Peyer's patch (tissue), 4 donors: Measurements from ENCODE around the gene SLC6A18. TPM values are rescaled to one million over a fixed set of nuclear protein-coding genes. Genes with fewer than 3 reads are reported as not detected.

Source experiments
- DNase-seq, 3 donors: peaks; one replicate each; pipeline ENCODE4 v3.0.0-alpha.2; 2017 to 2019
- H3K27ac ChIP-seq, 4 donors: fragments of 200-600 bp; sonication (generic); one replicate each; pipeline ENCODE4 v1.5.1; 2016 to 2019
- H3K27me3 ChIP-seq, 2 donors: fragments of 200-600 bp; sonication (generic); one replicate each; pipeline ENCODE4 v1.5.1; 2019
- H3K36me3 ChIP-seq, 3 donors: fragments of 200-600 bp; sonication (generic); one replicate each; pipeline ENCODE4 v1.5.1; 2016 to 2019
- H3K4me1 ChIP-seq, 4 donors: fragments of 200-600 bp; sonication (generic); one replicate each; pipeline ENCODE4 v1.5.1; 2016 to 2019
- H3K4me3 ChIP-seq, 4 donors: fragments of 200-600 bp; sonication (generic); 1 replicate in 3 of 4; 2 replicates in 1 of 4; pipeline ENCODE4 v1.5.1; 2016 to 2019; ENCODE audit warnings: mild to moderate bottlenecking in 1 of 4
- H3K9me3 ChIP-seq, 4 donors: fragments of 200-600 bp; sonication (generic); one replicate each; pipeline ENCODE4 v1.5.1; 2016 to 2019; ENCODE audit warnings: mild to moderate bottlenecking in 1 of 4
- POLR2A ChIP-seq, 2 donors: fragments of 450-650 bp; IDR thresholded peaks; one replicate each; pipeline ENCODE4 v1.5.1; 2017; ENCODE audit warnings: antibody characterized with exemption in 2 of 2, mild to moderate bottlenecking in 2 of 2, moderate library complexity in 2 of 2
- total RNA-seq, 4 donors: library from RNA; depleted of rRNA; stranded (reverse); fragments of >200 nt; gene quantifications; one replicate each; pipeline ENCODE4 v1.1.0, GENCODE V29; 2016
- TF ChIP-seq, protein P1 (sequence below), 6 experiments: fragments of 450-650 bp in 4 of 6; fragments of 200-600 bp in 2 of 6; sonication (generic) in 1 of 6; IDR thresholded peaks; one replicate each; pipeline ENCODE4 v1.5.1; 2017 to 2019; ENCODE audit warnings: antibody characterized with exemption in 6 of 6, mild to moderate bottlenecking in 3 of 6, moderate library complexity in 1 of 6

Gene SLC6A18
- total RNA-seq, 4 donors from 2014 or later, result 0.53 to 0.95 TPM; not detected in 2

GRCh38 chr5:1261643-1262042 lies 36.5 kb downstream of the SLC6A18 start:
- H3K27ac ChIP-seq, result no peak overlapping the region
- TF ChIP-seq POLR2A (IDR thresholded peaks at IDR 0.05), result no peak
- TF ChIP-seq, protein P1, sequence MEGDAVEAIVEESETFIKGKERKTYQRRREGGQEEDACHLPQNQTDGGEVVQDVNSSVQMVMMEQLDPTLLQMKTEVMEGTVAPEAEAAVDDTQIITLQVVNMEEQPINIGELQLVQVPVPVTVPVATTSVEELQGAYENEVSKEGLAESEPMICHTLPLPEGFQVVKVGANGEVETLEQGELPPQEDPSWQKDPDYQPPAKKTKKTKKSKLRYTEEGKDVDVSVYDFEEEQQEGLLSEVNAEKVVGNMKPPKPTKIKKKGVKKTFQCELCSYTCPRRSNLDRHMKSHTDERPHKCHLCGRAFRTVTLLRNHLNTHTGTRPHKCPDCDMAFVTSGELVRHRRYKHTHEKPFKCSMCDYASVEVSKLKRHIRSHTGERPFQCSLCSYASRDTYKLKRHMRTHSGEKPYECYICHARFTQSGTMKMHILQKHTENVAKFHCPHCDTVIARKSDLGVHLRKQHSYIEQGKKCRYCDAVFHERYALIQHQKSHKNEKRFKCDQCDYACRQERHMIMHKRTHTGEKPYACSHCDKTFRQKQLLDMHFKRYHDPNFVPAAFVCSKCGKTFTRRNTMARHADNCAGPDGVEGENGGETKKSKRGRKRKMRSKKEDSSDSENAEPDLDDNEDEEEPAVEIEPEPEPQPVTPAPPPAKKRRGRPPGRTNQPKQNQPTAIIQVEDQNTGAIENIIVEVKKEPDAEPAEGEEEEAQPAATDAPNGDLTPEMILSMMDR (IDR thresholded peaks at IDR 0.05), result no peak
- DNase-seq, result no peak

GRCh38 chr5:1262381-1262780 lies 37.2 kb downstream of the SLC6A18 start:
- no peaks in the 10 kb centered on the region for H3K9me3 ChIP-seq

More at GRCh38 chr5:1261643-1262042, 36.5 kb downstream of the SLC6A18 start:
- no peaks in the 10 kb centered on the region for H3K4me1 ChIP-seq
- no peak overlapping the region for H3K4me3 ChIP-seq
- H3K9me3 ChIP-seq, result no peaks in the 10 kb centered on the region
- no peaks in the 10 kb centered on the region for H3K36me3 ChIP-seq
- H3K27me3 ChIP-seq, result no peaks in the 10 kb centered on the region

GRCh38 chr5:1264211-1264610 lies 39.0 kb downstream of the SLC6A18 start:
- no peak overlapping the region for H3K4me3 ChIP-seq
- DNase-seq, result no peak
- H3K9me3 ChIP-seq, result no peaks in the 10 kb centered on the region
- H3K4me1 ChIP-seq, result no peaks in the 10 kb centered on the region
- TF ChIP-seq, protein P1 (IDR thresholded peaks at IDR 0.05), result no peak
- TF ChIP-seq POLR2A (IDR thresholded peaks at IDR 0.05), result no peak
- no peaks in the 10 kb centered on the region for H3K27me3 ChIP-seq
- no peaks in the 10 kb centered on the region for H3K36me3 ChIP-seq
- H3K27ac ChIP-seq, result no peak overlapping the region

More at GRCh38 chr5:1262381-1262780, 37.2 kb downstream of the SLC6A18 start:
- H3K4me1 ChIP-seq, result no peaks in the 10 kb centered on the region
- no peak for TF ChIP-seq POLR2A (IDR thresholded peaks at IDR 0.05)
- TF ChIP-seq, protein P1 (IDR thresholded peaks at IDR 0.05), result no peak
- H3K27ac ChIP-seq, result no peak overlapping the region
- DNase-seq, result no peak
- H3K36me3 ChIP-seq, result no peaks in the 10 kb centered on the region
- H3K4me3 ChIP-seq, result no peak overlapping the region
- H3K27me3 ChIP-seq, result no peaks in the 10 kb centered on the region

DNA sequence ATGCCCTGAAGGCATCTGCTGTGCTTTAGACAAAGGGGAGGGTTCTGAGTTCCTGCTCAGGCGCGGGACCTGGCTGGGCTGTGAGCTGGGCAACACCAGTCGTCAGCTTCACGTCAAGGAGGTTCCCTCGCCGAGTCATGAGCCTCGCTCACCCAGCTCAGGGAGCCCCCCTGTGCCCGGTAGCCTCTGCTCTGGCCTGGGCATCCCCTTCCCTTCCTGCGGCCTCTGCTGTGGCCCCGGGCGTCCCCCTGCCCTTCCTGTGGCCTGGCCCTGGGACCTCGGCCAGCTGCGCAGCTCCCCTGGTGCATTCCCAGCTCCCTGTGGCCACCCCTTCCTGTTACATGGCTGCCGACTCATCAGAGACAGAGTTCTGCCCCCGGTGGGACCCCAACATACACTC lies 39.8 kb downstream of the SLC6A18 start:
- Histone ChIP-seq H3K36me3 (no peaks in the 10 kb centered on the region), H3K27ac (no peak overlapping the region), H3K9me3 (no peaks in the 10 kb centered on the region), H3K4me1 (no peaks in the 10 kb centered on the region), H3K27me3 (no peaks in the 10 kb centered on the region), H3K4me3 (no peak overlapping the region)
- DNase-seq, result no peak
- no peak for TF ChIP-seq POLR2A (IDR thresholded peaks at IDR 0.05)
- TF ChIP-seq, protein P1 (IDR thresholded peaks at IDR 0.05), result no peak

- Histone ChIP-seq H3K9me3 (no peaks in the 10 kb centered on the region), H3K27ac (no peak overlapping the region), H3K4me3 (no peak overlapping the region), H3K4me1 (no peaks in the 10 kb centered on the region), H3K36me3 (no peaks in the 10 kb centered on the region), H3K27me3 (no peaks in the 10 kb centered on the region)
- DNase-seq, result no peak
- TF ChIP-seq POLR2A (IDR thresholded peaks at IDR 0.05), result no peak
- TF ChIP-seq, protein P1 (IDR thresholded peaks at IDR 0.05), result no peak
These were observed 40.6 kb downstream of the SLC6A18 start for GRCh38 chr5:1265461-1266455.
